GM12801 (cell line): ENCODE data around the gene BCL3.

Source experiments
- TF ChIP-seq, protein P1 (sequence below): IDR thresholded peaks from one replicate; pipeline ENCODE4 v1.5.1; 2011; ENCODE audit warnings: control low read depth; ENCODE audit not compliant: insufficient read length; ENCODE audit errors: extremely low read depth

BCL3 gene

GRCh38 chr19:44725251-44725650 lies 23.3 kb upstream of the BCL3 start:
- TF ChIP-seq, protein P1, sequence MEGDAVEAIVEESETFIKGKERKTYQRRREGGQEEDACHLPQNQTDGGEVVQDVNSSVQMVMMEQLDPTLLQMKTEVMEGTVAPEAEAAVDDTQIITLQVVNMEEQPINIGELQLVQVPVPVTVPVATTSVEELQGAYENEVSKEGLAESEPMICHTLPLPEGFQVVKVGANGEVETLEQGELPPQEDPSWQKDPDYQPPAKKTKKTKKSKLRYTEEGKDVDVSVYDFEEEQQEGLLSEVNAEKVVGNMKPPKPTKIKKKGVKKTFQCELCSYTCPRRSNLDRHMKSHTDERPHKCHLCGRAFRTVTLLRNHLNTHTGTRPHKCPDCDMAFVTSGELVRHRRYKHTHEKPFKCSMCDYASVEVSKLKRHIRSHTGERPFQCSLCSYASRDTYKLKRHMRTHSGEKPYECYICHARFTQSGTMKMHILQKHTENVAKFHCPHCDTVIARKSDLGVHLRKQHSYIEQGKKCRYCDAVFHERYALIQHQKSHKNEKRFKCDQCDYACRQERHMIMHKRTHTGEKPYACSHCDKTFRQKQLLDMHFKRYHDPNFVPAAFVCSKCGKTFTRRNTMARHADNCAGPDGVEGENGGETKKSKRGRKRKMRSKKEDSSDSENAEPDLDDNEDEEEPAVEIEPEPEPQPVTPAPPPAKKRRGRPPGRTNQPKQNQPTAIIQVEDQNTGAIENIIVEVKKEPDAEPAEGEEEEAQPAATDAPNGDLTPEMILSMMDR = no peak

GRCh38 chr19:44725684-44726083 lies 22.8 kb upstream of the BCL3 start:
- TF ChIP-seq, protein P1 = no peak

GRCh38 chr19:44726465-44726864 lies 22.0 kb upstream of the BCL3 start:
- TF ChIP-seq, protein P1 = no peak

DNA sequence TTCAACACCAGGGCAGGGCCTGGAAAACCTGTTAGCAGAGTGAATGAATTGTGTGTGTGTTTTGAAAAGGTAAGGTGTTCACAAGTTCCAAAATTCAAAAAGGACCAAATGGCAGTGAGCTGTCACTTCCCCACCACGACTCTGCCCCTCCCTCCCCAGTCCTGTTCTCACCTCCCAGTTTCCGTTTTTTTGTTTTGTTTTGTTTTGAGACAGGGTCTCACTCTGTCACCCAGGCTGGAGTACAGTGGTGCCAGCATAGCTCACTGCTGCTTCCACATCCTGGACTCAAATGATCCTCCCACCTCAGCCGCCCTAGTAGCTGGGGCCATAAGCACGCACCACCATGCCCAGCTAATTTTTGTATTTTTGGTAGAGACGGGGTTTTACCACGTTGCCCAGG lies 20.3 kb upstream of the BCL3 start:
- TF ChIP-seq, protein P1 = no peak

DNA sequence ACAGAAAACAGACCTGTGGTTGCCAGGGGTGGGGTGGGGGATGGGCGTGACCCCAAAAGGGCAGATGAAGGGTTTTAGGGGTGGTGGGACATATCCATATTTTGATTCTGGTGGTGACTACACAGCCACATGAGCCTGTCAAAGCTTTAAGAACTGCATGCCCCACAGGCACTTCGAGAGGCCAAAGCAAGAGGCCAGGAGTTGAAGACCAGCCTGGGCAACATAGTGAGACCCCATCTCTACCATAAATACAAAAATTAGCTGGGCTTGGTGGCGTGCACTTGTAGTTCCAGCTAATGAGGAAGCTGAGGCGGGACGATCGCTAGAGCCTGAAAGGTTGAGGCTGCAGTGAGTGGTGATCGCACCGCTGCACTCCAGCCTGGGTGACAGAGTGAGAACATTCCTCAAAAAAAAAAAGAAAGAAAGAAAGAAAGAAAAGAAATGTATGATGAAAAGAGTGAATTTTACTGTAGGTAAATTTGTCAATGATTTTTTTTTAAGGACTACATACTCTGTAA lies 18.9 kb upstream of the BCL3 start:
- TF ChIP-seq, protein P1 = no peak

DNA sequence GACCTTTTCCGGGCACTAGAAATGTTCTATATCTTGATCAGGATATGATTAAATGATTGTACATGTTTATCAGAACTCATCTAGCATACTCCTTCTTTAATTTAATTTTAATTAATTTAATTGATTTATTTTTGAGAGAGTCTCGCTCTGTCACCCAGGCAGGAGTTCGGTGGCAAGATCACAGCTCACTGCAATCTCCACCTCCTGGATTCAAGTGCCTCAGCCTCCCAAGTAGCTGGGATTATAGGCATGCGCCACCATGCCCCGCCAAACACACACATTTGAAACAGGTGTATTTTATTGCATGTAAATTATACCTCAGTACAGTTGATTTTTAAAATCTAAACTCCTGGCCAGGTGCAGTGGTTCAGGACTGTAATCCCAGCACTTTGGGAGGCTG lies 17.4 kb upstream of the BCL3 start:
- TF ChIP-seq, protein P1 = no peak

DNA sequence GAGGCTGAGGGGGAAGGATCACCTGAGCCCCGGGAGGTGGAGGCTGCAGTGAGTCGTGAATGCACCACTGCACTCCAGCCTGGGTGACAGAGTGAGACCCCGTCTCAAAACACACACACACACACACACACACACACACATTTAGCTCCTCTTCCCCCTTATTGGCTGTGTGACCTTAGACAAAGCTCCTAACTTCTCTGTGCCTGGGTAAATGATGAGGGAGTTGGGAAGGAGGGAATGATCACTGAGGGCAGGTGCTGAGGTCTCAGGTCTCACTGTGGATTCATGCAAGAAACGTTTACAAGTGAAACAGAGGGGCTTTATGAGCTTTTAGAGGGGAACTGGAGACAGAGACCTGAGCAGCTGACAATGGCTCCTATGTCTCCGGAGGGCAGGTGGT lies 16.9 kb upstream of the BCL3 start:
- TF ChIP-seq, protein P1 = no peak
